ENCODE data around the gene POLR2L.
A peak's percentile ranks its signal among the peaks of the same experiment; 100 is the strongest.

Gene POLR2L

DNA sequence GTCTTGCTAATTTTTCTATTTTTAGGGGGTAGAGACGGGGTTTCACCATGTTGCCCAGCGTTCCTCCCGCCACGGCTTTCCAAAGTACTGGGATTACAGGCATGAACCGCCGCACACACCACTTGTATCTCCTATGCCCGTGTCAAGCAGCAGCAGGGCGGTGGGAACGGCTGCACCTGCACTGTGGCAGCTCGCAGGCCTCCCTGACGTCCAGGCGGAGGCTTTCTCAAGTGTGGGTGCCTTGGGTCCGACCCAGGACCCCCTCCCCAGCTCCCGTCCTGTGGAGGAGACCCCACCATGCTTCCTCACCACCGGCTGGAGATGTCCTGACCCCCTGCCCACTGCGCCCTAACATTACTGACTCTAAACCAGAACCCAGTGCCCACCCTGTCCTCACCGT is 26.1 kb upstream of the POLR2L start:
- no peak for DNase-seq

DNA sequence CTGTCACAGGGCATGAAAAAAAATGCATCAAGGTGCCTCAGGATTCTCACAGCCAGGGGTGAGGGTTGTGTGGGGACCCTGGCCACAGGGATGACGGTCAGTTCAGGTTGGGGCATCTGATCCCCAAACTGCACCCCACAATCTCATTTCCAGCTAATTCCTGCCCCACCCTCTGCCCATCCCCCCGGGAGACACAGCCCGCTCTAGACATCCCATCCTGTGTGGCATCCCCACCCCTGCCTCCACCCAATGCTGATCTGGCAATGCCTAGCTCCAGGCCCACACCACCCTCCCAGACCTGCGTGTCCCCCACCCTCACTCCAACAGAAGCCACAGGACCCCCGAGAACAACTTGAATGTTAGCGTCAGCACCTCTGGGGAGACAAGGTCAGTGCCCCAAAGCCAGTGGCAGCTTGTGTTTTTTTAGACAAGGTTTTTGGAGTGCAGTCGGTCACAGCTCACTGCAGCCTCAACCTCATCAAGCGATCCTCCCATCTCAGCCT is 25.6 kb upstream of the POLR2L start:
- DNase-seq, result no peak

DNA sequence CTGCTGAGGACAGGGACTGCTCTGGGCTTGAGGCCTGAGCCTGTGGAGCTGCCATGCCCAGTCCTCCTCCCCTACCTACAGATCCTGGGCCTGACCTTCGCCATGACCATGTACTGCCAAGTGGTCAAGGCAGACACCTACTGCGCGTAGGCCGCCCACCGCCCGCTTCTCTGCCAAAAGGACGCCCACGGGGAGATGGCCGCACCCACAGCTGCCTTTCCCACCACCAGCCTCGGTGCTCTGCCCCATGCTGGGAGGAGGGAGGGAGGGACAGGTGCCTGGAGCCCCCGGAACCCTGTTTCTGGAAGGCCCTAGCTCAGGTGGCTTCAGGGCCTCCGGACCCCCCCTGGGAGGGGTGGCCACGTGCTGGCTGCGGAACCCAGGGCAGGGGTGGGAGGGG is 24.2 kb upstream of the POLR2L start:
- no peak for DNase-seq

DNA sequence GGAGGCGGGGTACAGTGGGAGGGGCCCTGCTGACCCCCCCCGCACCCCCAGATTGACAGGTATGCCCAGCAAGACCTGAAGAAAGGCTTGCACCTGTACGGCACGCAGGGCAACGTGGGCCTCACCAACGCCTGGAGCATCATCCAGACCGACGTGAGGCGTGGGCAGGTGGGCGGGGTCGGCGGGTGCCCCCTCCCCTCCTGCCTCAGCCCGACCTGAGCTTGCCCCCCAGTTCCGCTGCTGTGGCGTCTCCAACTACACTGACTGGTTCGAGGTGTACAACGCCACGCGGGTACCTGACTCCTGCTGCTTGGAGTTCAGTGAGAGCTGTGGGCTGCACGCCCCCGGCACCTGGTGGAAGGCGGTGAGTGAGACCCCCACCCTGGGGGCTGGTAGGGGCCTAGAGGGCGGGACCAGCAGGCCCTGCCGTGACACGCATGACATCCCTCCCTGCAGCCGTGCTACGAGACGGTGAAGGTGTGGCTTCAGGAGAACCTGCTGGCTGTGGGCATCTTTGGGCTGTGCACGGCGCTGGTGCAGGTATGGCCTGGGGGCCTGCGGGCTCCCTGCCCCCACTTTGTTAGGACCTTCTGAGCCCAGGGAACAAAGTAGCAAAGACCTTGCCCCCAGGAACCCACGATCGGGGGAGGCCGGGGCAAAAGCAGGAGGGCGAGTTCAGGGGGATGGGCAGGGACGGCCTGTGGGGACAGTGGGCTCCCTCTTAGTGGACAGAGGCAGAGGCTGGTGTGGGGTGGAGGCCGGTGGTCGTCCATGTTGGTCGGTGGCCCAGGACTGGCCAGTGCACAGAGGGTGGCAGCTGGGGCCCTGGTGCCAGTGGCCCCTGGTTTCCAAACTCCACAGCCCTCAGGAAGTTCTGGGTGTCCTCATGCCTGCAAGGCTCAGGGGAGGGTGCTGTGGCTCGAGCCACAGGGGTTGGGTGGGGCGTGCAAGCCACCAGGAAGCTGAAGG is 23.4 kb upstream of the POLR2L start:
- no peak for DNase-seq

DNA sequence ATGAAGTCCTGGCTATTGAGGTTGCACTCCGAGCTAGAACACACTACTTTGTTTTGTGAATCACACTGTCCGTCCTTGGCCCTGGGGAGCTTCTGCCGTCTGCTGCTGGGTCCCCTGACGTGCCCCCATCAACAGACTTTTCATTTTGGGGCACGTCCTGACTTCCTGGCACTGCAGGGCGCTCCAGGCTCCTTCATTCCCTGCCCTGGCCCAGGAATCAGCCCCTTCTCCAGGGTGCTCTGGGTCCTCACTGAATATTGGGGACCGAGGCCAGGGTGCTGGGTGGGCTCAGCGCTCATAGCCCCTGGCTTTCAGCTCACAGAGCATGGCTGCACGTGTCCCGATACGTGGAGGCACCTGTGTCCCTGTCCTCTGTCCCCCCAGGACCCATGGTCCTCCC is 22.6 kb upstream of the POLR2L start:
- DNase-seq, result no peak

DNA sequence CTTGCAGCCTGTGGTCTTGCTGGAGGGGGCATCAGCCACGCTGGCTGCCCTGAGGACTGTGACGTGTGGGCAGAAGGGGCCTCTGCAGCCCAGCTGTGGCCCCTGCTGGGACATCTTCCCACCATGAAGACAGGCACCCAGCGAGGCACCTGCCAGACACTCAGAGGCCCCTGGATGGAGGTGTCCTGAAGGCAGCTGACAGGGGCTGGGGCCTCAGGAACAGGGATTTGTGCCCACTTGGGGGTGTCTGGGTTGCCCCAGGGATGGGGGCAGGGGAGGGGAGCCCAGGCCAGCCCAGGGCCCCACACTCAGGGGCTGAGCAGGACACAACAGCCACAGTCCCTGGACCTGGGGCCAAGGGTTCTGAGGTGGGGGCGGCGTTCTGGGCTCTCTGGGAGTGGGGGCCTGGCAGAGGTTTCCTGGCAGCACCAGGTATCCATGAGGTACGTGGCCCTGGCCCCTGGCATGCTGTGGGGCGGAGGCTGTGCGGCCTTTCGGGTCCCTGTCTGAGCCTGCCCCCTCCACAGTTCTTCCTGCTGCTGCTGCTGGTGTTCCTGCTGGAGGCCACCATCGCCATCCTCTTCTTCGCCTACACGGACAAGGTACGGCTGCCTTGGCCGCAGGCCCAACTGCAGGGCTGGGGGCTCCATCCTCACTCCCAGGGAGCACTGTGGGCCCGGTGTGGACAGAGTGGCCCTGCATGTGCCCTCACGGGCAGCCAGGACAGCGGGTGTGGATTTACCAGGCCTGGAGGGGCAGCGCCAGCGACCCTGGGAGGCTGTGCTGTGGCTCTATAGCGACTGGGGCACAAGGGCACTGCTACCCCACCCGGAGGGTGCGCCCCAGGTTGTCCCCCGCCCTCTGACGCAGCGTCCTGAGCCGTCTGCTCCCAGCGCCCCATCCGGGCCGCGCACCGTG is 21.8 kb upstream of the POLR2L start:
- DNase-seq, result no peak

DNA sequence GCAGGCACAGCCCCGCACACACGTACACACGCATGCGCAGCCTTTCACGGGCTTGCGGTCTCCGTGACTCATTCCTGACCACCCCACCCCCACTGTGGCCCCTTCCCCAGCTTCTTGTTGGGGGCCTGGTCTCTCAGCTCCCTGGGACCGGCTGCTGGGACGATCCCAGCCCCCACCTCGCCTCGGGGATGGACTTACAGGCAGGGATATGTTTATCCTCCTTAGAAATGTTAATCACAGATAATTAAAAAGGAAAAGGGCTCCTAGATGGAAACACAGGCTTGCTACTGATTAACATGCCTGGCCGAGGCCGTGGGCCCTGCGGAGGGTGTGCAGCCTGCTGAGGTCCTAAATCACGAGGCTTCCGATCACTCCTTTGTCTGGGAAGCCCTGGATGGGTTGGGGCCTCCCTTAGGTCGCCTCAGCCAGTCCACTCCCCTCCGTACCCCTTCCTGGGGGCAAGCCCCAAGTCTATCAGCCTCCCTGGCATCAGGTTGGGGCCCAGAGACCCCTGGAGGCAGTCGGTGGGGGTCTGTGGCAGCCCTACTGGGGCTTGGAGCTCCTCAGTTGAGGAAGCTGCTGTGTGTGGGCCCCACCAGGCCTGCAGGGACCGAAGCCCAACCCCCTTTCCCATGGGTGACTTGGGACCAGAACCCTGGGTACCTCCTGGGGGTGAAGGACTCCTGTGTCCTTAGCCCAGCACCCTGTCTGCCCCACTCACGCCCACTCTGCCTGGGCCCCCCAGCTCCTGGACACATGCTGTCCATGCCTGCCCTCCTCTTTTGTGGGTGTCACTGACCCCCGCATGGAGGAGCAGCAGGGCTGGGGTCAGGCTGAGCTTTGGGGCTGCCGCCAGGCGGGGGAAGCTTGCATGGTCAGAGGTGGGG is 20.9 kb upstream of the POLR2L start:
- no peak for DNase-seq

DNA sequence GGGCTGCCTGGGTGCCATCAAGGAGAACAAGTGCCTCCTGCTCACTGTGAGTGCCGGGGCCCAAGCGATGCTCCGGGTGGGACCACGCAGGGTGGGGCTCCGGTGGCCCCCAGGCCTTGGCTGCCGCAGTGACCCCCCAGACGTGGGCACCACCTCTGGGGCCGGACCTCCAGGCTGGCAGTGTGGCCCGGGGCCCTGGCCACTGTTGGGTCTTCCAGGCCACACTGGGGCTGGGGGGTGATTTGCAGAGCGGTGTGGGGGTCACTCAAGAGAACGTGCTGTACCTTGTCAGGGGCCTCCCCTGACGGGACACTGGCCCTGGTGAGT is 20.3 kb upstream of the POLR2L start:
- DNase-seq, result no peak

DNA sequence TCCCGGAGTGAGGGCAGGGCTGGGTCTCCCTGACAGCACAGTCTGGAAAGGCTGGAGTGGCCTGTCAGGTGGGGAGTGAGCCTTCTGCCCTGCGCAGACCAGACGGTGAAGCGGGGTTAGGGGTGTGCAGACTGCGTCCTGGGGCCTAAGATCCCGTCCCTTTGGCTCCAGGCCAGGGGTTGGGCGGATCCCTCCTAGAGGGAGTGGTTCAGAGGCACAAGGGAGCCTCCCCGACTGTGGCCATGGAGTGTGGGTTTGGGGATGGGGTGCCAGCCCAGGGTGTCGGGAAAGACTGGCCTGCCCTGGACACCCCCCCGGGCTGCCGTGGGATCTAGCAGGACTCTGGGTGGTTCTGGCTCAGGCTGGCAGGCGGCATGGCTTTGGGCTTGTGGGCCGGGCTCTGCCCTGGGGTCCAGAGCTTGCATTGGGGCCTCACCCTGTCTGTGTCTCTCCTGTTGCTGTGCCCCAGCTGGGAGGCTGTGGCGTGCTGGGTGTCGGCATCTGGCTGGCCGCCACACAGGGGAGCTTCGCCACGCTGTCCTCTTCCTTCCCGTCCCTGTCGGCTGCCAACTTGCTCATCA is 19.8 kb upstream of the POLR2L start:
- DNase-seq, result no peak

DNA sequence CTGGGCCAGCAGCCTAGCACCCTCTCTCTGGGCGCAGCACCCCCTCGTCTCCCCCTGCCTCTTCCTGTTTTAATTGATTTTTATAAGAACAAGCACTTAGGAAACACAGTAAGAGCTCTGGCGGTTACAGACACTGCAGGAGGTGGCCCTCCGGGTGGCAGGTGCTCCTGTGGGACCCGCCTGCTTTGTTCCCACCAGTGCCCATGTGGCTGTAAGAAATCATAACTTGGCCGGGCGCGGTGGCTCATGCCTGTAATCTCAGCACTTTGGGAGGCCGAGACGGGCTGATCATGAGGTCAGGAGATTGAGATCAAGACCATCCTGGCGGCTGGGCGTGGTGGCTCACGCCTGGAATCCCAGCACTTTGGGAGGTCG is 18.8 kb upstream of the POLR2L start:
- no peak for DNase-seq

DNA sequence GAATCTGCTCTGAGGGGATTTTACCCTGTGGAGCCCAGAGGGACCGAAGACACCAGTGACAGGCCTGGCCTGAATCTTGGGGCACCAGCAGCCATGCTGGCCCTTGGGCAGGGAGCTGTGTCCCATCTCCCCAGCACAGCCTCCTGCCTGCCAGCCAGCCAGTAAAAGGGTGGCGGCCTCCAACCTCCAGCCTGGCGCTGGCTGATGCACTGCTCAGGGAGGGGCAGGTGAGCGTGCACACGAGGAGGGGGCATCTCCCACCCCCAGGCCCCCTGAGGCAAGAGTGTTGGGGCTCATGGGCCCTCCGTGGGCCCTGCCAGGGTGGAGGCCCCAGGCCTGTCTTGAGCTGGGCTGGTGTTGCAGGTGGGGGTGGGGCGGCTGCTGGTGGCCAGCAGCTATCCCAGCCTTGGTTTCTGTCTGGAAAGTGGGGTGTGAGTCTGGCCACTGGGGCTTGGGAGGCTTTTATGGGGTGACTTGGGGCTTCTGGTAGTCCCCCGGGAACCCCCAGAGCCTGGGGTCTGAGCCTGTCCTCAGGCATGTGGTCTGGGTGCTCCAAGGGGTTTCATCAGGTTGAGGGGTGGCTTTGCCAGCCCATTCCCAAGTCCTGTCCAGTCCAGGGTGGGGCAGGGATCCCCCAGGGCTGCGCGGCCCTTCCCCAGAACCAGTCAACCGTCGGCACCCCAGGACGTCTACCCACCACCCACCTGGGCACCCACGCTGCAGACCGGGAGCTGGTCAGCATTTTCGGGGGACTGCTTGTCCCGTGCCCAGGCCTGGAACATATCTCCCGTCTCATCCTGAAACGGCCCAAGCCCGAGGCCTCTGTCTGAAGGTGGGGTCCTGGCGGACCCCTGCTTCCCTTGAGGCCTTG is 18.1 kb upstream of the POLR2L start:
- DNase-seq, result no peak

DNA sequence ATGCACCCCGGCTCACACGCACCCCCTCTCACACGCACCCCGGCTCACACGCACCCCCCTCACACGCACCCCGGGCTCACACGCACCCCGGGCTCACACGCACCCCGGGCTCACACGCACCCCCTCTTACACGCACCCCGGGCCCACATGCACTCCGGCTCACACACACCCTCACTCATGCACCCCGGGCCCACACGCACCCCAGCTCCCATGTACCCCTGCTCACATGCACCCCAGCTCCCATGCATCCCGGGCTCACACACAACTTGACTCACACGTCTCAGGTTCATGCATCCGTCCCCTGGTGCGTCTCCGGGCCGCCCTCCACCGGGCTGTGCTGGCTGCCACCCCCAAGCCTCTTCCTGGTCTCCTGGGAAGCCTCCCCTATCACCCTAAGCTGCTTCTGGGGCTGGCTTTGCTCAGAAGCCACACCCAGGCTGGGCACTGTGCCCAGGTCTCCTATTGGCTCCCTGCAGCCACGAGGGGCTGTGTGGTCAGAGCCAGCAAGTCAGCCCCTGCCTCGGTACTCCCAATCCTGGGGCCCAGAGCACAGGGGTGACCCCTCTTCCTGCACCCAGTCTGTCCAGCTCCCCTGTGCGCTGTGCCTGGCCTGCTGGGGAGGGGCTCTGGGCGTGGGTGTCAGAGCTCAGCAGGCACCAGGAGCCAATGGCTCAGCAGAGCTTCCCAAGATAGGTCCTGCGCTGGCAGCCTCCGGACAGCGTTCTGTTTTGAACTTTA is 17.2 kb upstream of the POLR2L start:
- peak; percentile 81 for DNase-seq

DNA sequence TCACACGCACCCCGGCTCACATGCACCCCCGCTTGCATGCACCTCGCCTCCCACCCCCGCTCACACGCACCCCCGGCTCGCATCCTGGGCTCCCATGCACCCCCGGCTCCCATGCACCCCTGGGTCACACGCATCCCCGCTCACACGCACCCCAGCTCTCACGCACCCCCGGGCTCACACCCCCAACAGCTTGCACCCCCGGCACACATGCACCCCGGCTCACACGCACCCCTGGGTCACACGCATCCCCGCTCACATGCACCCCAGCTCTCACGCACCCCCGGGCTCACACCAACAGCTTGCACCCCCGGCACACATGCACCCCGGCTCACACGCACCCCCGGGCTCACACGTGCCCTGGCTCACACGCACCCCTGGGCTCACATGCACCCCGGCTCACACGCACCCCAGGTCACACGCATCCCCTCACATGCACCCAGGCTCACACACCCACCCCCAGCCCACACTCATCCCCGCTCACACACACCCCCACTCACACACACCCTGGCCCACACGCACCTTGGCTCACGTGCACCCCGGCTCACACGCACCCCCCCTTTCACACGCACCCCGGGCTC is 16.5 kb upstream of the POLR2L start:
- no peak for DNase-seq

DNA sequence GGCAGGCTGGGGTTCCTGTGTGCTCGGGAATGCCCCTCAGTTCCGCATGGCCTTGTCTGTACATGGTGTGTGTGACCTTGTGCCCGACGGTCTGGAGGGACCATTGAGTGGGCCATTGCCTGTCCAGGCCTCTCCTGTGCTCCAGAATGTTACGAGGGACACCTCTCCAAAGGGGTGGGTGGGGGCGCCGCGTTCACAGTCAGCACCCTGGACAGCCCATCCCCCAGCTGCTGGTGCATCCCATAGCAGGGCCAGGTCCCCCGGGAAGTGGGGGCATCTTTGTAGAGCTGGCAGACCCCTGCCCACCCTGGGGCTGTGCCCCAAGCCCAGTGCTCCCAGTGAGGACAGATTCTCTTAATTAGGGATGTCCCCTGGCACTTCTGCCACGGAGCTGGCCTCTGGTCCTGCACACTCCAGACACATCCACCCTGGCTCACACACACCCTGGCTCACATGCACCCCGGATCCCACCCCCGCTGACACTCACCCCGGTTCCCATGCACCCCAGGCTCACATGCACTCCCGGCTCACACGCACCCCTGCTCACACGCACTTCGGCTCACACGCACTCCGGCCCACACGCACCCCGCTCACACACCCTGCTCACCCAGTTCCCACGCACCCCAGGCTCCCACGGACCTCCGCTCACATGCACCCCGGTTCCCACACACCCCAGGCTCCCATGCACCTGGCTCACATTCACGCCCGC is 15.9 kb upstream of the POLR2L start:
- no peak for DNase-seq

DNA sequence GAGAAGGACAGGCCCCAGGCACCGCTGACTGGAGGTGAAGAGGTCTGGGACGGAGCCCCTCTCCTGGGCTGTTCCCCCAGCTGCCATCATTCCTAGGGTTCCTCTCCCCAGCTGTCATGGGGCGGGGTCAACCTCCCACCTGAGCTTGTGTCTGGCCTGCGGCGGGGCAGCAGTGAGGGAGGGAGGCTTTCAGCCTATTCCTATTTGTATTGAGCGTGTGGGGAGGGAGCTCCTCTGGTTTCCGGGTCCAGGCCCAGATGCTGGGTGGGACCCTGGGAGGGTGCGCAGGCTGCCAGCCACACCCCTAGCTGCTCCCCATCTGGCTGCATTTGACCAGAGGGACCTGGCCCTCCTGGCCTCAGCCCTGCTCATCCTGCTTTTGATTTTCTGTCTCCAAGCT is 14.1 kb upstream of the POLR2L start:
- DNase-seq, result no peak

DNA sequence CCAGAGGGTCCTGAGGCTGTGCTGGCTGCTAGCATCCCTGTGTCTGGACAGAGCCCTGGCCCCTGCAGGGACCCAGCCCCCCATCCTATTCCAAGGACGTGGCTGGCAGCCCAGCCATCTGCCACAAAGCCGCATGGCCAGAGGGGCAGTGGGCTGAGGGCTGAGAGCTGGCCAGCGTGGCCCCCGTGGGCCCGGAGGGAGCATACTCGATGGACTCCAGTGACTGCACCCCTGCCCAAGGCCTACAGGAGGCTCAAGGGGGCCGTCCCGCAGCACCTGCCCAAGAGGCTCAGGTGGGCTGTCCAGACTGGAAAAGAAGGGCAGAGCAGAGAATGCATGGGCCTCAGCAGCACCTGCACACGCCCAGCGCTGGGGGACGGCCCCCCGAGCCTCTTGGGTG is 13.5 kb upstream of the POLR2L start:
- no peak for DNase-seq

DNA sequence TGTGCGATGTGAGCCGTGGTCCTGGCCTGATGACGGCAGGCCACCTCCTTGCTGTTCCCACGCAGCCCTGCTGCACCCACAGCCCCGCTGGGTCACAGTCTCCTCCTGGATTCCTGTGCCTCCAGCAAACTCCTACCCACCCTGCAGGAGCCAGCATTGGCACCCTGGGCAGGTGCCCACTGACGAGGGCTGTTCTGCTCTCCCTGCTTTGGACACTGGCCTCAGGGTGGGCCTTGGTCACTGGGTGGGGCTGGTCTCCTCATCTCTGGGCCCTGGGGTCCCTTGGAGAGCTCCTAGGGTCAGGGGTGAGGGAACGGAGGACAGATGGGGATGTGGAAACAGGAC is 13.0 kb upstream of the POLR2L start:
- DNase-seq, result no peak

DNA sequence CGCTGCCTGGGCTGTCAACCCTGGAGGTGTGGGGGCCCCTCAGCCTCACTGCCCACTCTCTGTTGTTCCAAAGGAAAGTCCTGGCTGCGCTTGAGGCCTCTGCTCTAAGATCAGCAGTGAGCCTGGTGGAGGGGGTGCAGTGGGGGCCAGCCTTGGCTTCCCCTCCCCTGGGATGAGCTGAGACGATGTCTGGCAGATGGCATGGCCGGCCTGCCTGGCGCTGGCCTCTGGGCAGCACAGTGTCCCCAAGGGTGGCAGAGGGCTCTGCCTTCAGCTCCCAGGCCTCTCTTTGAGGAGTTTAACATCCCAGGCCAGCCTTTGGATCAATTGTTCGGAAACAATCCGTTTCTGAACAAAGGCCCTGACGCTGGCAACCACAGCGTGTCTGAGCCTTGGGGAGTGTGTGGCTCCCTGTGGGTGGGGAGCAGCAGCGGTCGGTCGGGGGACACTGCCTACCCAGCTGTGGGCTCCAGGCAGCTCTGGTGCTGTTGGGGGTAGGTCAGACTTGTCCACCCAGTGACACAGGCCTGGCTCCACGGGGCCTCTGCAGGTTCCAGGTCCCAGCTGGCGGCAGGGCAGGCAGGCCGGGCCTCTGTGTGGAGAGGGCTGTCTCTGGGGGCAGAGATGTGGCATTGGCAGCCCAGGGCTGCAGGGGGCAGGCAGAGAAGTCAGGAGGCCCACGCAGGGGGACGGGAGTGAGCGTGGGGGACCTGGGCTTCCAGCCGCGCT is 12.4 kb upstream of the POLR2L start:
- DNase-seq, result no peak

All from NCI-H1105 treated with DMSO at 0.1 percent for 48 hours (cell line).